ENCODE measurements around the gene PLAA.
A peak's percentile ranks its signal among the peaks of the same experiment; 100 is the strongest.

PLAA gene

DNA sequence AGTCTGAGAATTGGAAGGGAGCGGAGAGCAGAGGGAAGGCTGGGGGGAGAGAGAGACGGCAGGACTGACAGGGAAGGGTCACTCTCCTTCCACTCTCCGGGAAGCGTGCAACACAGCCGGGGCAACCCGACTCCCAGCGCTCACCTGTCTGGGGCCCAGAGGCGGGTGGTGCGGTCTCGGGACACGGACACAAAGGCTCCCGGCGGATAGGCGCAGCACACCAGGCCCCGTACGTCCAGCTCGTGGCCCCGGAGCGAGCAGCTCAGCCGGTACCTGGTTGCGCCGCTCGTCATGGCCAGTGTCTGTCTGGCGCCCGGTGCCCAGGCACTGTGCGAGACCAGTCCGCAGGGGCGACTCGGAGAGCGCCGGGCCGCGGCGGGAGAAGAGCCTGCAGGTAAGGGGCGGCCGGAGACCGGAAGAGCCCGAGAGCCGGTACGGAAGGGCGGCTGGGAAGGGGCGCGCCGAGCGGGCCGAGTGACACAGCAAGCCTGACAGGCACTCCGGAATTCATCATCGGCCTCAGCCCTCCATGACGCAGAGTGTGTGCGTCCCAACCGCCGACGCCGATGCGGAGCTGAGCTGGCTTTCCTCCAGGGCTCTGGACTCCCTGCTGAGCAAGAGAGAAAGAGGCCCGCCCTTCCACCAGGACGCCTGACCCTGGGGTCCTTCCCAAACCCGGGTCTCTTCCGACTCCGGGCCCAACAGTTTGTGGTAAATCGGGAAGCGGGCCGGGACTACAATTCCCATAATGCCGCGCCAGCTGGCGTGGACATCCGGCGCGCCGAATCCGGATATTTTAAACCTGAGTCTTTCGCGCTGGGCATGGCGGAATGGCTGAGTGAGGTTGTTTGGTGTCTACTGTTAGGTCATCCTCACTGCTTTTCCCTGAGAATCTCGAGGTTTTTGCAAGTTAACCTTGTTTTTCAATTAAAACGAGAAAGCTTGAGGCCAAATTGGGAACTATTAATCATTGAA, at the start of gene PLAA:
Gene PLAA, minus strand, starts transcription at position 490 of the 975 bp plus-strand sequence. Its CDS starts 197 bp downstream, at position 293.
- DNase-seq = peak; percentile 76 to 98 (median 86)

DNA sequence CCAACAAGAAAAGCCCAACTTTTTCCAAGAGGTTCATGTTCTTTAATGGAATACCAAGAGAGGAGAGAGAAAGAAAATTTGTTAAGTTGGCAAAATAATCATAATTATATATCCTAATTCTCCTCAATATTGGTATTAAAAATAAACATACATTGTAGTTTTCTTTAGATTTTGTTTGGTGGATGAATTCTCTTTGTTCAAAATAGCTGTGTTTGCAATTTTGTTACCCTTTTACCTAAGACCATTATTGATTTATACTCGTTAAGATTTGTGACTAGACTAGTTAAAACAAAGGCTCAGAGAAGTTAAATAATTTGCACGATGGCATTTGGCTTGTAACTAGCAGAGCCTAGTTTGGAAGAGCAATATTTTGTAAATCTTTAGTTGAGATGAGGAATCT, 48.8 kb upstream of the PLAA start:
- DNase-seq = no peak

DNA sequence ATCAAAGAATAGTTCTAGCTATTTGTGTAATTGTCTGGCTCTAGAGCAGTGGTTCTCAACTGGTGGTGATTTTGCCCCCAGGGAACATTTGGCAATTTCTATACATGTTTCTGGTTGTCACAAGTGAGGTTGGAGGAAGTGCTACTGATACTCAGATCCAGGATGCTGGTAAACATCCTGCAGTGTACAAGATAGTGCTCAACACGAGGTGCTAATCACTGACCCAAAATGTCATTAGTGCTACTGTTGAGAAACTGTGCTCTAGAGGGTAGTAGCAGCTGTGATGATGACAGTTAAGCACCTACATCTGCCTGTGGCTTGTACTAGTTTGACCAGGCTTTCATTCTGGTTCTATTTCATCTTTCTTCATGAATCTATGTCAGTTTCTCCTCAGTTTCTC, 36.3 kb upstream of the PLAA start:
- no peak for DNase-seq

DNA sequence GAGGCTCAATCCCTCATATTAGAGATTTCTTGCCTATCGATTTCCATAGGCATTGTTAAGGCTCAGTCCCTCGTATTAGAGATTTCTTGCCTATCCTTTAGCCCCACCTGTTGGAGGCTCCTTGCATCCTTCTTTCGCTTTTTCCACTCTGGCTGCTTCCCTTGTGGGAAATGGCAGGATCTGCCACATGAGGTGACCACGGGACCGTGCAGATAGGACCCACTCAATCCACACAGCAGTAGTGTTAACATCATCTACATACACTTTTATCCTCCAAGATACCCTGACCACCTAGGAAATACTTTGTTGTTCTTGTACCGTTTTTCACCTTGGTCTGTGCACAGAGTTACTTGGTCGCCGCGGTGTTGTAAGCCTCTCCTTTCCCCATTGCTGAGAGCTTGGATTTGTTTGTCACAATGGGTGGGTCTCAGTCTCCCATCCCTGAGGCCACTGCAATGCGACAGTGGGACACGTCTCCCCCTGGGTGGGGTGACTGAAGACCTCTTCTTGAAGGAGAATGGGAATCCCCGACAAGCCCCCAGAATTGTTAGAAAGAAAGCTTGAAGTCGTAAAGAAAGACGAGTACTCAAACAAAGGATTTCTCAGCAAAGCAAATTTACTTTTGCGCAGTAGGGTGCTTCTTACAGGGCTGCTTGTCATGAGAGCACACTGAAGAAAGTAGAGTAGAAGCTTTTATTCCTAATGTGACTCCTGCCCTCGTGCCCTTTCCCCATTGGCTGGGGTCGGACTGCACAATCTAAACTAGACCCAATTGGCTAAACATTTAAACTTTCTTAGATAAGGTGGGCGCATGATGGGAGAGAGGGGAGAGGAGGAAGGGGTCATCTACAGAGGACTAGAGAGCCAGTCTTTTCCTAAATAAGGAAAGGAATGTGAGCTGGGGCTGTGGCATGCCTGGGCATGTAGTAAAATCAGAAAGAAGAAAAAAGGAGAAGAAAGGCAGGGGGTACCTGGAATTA, 29.0 kb upstream of the PLAA start:
- DNase-seq = peak in 2 of 6 experiments; percentile 1 to 2

DNA sequence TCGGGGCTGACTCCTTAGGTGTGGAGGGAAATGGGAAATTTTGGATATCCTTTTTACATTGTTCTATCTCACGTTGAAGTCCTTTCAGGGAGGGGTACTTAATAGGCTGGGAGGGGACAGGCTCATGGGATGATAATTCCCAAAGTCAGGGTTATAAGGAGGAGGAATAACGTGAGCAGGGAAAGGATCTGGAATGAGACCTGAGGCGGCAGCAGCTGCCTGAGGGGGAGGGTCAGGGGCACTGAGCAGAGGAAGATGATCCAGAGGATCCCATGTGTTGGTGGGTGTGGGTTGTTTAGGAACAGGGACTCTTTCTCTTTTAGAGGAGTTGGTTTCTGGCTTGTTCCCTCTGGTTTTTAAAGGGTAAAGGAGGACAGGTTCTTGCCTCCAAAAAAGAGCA, 27.9 kb upstream of the PLAA start:
- DNase-seq = no peak

DNA sequence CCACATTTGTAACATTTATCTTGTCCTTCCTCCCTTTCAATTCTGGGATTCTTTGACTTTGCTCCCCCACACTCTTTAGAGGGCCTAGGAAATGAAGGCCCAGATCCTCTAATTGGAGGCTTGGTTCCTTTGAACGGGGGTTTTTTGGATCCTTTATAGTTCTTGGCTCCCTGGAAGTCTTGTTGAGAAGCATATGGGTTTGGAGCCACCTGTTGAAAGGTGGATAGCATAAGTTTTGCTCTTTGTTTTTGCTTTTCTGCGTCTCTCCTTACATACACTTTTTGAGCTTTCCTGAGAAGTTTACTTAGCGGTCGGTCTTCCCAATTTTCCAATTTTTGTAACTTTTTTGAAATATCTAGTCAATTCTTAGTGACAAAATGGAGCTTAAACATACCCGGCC, 26.9 kb upstream of the PLAA start:
- no peak for DNase-seq

DNA sequence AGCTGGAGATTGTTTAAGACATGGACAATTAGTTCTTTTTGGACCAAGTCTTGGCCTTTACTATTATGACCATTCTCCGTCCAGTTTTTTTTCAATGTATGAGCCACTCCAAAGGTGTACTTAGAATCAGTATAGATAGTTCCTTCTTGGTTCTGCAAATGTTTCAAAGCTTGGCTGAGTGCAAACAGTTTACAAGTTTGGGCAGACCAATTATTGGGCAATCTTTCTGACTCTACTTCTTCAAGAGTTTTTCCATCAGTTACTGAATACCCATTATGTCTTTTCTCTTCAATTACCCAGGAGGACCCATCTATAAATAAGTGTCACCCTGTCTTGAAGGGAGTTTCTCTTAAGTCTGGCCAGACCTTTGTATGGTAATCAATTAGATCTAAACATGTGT, 24.7 kb upstream of the PLAA start:
- no peak for DNase-seq

DNA sequence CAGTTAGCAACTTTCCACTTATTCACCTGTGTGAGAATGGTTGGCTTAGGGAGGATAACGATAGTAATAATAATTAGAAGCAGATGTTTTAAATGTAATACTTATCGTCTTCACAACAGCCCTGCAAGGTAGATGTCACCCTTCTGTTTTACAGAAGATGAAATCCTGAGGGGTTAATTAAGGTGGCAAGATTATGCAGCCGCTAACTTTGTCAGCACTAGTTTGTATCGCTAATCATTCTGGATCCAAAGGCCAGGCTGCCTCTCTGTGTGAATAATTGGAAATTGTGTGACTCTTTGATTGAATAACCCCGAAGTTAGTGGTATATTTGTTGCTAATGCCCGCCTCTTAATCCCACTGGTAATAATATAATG, 9.8 kb upstream of the PLAA start:
- no peak for DNase-seq

DNA sequence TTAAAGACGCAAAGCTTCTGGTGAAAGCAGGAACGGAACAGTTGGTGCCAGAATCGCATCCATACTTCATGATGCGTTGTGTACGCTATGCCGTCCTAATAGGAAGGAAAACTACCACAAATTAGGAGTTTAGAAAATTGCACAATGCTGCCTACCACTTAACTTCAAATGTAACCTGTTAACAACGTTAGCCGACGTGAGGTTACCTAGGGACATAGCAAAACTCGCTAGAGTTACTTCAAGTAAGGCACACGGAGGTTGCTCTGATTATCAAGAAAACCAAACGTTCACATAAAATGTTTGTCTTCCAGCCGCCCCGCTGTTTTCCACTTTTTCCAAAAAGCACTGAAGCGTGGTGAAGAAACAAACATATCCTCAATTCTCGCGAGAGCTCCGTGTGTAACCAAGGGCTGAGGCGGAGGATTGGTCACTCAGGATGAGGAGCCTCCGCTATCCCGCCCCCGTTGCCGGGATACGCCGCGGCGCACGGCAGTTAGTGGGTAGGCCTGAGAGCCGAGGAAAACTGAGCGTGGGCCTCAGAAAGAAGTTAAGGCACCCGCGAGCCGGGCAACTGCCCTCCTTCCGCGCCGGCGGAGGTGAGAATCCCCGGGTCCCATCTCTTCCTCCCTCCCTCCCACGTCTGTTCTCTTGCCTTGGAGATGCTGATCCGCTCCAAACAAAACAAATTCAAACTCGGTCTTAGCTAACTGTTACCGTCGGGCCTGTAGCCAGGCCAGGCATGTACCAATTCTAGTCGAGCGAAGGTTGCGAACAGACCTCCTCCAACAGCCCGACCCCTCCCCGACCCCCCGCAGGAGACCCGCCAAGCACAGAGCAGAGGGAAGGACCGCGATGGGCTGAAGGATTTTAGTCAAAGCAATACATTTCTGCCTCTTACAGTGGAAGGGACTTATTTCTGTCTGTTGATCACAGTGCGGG, 9.1 kb upstream of the PLAA start, which contains the start of gene IFT74:
Gene IFT74, plus strand, starts transcription at position 492 of the 939 bp plus-strand sequence. CDS start 5,556 bp downstream, outside the sequence.
- peak; percentile 85 to 95 (median 92) for DNase-seq

DNA sequence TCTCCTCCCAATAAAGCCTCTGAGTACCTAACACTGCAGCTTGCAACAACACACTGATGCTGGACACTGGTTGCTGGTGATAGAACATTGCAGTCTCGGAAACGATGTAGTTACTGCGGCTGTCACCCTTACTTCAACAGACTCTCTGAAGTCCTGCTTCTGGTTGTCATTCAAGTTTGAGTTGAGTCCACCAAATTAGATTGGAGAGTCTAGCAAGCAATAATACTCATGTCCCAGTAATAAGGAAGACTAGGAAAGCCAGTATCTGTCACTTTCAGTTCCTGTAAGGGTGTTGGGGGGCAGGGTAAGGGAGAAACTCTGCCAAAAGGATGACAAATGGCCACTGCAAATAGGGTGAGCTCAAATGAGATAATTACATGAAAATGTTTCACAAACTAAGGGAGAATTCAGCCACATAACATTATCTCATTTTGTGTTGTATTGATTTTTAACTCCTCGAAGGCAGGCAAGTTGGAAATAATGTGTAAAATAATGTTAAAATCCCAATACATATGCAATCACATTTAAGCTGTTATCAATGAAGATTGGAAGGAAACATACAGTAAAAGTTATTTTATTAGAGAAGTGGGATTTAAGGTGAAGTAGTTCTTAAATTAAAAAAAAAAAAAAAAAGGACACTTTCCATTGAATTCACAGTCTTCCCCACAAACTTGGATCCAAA, 8.3 kb upstream of the PLAA start:
- DNase-seq = peak in 1 of 6 experiments; percentile 36

DNA sequence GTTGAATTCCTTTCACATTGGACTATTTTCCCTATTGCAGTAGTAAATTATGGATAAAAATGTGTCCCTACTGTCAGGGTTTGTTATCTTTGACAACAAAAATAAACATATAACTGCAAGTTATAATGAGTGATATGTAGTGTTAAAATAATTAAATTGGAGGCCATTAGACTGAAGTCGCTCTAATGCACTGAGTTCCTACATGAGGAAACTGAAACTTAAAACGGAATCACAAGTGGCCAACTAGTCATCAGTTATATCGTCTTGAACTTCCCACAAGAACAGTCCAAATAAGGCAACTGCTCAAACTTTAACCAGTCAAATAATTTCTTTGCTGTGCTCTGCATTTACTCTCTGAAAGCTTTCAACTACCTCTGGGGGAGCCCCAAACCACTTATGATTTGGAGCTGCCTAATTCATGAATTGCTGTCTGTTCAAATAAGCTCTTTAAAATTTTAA, 7.0 kb upstream of the PLAA start:
- DNase-seq = no peak

DNA sequence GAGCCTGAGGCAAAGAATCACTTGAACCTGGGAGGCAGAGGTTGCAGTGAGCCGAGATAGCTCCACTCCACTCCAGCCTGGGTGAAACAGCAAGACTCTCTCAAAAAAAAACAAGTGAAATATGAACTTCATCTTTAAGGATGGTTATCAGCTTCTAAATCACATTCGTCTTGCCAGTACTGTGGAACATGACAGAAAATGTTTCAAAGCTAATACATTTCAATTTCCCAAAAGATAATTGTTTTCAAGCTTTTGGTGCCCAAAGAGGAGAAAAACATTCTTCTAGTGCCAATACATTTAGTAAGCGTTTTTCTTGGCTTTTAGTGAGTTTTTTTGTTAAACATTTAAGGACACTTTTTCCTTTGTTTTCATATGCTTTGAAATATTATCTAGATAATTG, 4.8 kb upstream of the PLAA start:
- DNase-seq = no peak

DNA sequence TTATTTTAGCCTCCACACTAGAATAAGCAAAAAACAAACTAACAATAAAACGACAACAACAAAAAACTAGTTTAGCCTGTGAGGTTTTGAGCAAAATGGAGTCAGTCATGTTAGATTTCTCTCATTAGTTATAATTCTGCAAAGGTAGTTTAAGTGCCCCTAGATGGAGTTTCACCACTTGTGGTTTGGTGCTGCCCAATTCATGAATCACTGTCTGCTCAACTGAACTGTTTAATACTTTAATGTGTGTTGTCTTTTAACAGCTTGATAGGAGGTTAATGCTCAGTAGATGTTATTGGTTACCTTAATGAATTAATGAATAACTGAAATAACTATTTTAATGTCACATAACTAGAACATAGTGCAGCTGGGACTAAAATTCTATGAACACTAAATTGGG, 3.5 kb upstream of the PLAA start:
- DNase-seq = no peak

DNA sequence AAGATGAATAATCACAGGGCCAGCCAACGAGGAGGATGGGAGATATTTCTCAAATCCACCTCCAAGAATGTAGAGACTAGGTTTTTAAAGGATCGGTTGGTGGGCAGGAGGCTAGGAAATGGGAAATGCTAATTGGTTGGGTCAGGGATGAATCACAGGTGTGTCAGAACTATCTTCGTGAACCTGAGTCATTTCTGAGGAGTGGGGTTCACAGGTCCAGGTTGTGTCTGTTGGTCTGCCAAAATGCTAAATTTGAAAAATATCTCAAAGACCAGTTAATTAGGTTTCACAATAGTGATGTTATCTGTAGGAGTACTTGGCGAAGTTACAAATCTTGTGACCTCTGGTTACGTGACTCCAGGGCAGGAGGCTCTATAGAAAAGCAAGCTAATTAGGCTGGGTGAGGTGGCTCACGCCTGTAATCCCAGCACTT, 2.6 kb upstream of the PLAA start:
- DNase-seq = no peak

DNA sequence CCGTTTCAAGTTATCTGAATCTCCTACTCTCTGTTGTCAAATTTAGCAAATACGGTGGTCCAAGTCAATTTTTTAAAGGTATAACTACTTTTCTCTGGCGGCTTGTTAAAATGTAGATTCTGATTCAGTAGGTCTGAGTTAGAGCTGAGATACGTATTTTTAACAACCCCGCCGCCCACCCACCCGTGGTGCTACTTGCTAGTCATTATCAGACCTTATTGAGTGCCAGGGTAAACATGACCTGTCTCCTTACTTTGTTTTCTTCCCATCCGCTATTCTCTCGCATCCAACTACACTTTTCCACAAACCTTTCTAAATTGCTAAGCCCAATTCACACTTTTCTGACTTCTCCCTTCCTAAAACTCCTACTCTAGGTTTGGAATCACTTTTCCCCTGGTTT, 694 bp upstream of the PLAA start:
- DNase-seq = no peak

DNA sequence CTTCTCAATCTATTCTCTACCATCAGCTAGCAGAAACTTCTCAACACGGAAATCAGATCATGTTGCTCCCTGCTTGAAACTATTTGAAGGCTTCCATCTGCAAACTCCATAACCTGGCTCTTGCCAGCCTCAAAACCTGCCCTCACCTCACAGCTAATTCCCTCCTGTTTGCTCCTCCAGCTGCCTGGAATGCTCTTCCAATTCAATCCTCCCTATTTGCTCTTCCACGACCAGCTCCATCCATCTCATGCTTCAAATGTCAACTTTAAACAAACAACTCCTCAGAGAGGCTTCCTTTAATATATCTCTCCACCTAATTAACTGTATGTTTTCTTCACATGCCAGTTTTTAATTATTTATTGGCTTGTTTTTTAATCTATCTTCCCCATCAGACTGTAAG, 1.5 kb downstream of the PLAA start:
- no peak for DNase-seq

DNA sequence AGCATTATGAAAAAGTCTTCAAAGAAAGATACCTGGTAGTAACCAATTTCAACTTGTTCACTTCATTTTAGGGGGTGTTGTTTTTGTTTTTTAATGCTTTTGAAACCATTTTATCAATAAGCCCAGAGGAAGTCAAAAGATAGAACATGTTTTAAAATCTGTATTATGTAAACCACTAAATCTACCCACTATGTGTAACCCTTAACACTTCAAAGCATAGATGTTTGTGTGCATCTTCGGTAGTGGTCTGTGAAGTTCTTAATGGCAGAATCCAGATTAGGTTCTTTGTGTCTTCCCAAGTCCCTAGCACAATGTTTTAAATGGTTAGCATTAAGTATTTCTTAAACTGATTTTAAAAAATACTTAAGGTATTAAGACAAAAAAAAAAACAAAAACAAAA, 6.3 kb downstream of the PLAA start:
- DNase-seq = no peak

DNA sequence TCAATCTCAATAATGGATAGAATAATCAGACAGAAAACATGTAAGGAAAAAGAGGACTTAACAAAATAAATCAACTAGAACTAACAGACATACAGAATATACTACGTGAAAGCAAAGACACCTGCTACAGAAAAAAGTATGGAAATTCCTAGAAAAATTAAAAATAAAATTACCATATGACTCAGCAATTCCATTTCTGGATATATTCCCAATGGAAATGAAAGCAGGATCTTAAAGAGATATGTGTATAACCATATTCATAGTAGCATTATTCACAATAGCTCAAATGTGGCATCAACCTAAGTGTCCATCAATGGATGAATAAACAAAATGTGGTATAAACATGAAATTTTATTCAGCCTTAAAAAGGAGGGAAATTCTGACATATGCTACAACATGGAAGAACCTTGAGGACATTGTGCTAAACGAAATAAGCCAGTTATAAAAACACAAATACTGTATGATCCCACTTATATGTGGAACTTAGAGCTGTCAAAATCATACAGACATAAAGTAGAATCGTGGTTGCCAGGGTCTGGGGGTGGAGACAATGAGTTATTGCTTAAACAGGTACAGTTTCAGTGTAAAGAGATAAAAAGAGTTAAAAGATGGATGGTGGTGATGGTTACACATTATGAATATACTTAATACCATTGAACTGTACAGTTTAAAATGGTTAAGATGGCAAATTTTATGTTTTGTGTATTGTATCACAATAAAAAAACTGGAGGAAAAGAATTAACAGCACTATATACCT, 6.9 kb downstream of the PLAA start:
- no peak for DNase-seq

DNA sequence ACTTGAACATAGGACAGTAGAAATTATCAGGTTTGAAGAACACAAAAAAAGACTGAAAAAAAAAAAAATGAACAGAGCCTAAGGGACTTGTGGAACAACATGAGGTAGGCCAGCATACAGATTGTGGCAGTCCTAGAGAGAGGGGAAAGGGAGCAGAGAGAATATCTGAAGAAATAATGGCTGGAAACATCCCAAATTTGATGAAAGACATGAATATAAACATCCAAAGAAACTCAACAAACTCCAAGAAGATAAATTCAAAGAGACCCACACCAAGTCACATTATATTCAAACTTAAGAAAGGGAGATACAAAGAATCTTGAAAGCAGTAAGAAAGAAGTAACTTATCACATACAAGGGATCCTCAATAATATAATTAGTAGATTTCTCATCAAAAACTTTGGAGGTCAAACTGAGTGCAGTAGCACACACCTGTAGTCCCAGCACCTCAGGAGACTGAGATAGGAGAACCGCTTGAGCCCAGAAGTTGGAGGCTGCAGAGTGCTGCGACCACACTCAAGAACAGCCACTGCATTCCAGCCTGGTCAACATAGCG, 9.1 kb downstream of the PLAA start:
- no peak for DNase-seq

DNA sequence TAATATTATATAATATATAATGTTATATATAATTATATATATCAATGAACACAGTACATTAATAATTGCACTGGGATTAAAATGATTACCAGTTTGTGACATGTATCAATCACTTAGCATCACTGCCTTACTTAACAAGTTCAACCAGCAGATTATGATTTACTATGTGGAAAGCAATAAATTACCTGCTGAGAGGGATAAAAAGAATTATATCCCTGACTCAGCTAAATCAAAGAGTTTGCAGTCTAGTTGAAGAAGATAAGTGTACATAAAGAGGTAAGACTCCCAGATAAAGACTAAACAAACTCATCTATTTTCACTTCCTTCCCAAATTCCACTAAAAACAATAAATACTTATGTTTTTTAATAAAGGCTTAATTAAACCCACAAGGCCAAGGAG, 11.2 kb downstream of the PLAA start:
- DNase-seq = no peak
